Fibroblast of gingiva (primary cell): ENCODE measurements around the gene CCDC200.
"Not testable (repeated sequence)": the region's sequence is repeated elsewhere in the genome, so short reads cannot be mapped to it uniquely, and the experiment has no call there.

Source experiments
- DNase-seq: peaks from one replicate; pipeline ENCODE4 v3.0.0-alpha.2; 2011; ENCODE audit warnings: low read depth

CCDC200 gene

GRCh38 chr17:43216369-43216761 lies 12.1 kb downstream of the CCDC200 start:
- no peak for DNase-seq

- DNase-seq: no peak
Observed at GRCh38 chr17:43215341-43215740, 13.1 kb downstream of the CCDC200 start.

GRCh38 chr17:43213545-43213944 lies 14.9 kb downstream of the CCDC200 start:
- DNase-seq: no peak

- DNase-seq: no peak
Observed at GRCh38 chr17:43212641-43213490, 15.6 kb downstream of the CCDC200 start.

GRCh38 chr17:43211480-43212402 lies 16.7 kb downstream of the CCDC200 start, which contains the start of gene TMEM106A:
Gene TMEM106A (plus strand): TSS chr17:43211875. CDS start chr17:43213042, 1,167 bp downstream.
- DNase-seq: peak; percentile 91

GRCh38 chr17:43211123-43211479 lies 17.3 kb downstream of the CCDC200 start:
- no peak for DNase-seq

GRCh38 chr17:43210576-43210975 lies 17.8 kb downstream of the CCDC200 start:
- no peak for DNase-seq

GRCh38 chr17:43203013-43203412 lies 25.4 kb downstream of the CCDC200 start:
- not testable (repeated sequence) for DNase-seq

GRCh38 chr17:43200127-43200526 lies 28.3 kb downstream of the CCDC200 start:
- no peak for DNase-seq

GRCh38 chr17:43199633-43200032 lies 28.8 kb downstream of the CCDC200 start:
- DNase-seq: no peak

- no peak for DNase-seq
Observed at GRCh38 chr17:43193251-43193650, 35.2 kb downstream of the CCDC200 start.

- DNase-seq: not testable (repeated sequence)
Observed at GRCh38 chr17:43186656-43187055, 41.8 kb downstream of the CCDC200 start.

GRCh38 chr17:43183921-43184320 lies 44.5 kb downstream of the CCDC200 start:
- DNase-seq: no peak

GRCh38 chr17:43176119-43176570 lies 52.3 kb downstream of the CCDC200 start:
- DNase-seq: no peak

- peak; percentile 77 for DNase-seq
Observed at GRCh38 chr17:43175213-43176118, 53.0 kb downstream of the CCDC200 start.

- DNase-seq: peak; percentile 89
Observed at GRCh38 chr17:43171586-43172487, 56.6 kb downstream of the CCDC200 start.
